ENCODE data around the gene MPST. TPM values are rescaled to one million over a fixed set of nuclear protein-coding genes. Genes with fewer than 3 reads are reported as not detected.

The MPST gene
- total RNA-seq, 2 experiments from 2014 or later, result 29.6 to 32.7 TPM

GRCh38 chr22:37018815-37019308 is 680 bp upstream of the MPST start:
- H3K9me3 Mint-ChIP-seq, result no peaks in the 10 kb centered on the region
- ChIA-PET POLR2A (interaction anchor here (0.8 to 2.0 kb wide), 4 partner anchors 103 to 243 kb away, joined by 4 to 6 read pairs (median 4); partner anchors contain the start of gene IFT27), CTCF (interaction anchor here (0.6 to 3.1 kb wide), 5 partner anchors 17 to 165 kb away, joined by 3 to 14 read pairs (median 3); no protein-coding TSS in a partner anchor)
- no peaks in the 10 kb centered on the region for H3K36me3 Mint-ChIP-seq (ENCODE audit: low read depth)
- peak overlapping the region; percentile 74 for H3K4me3 Mint-ChIP-seq
- H3K27ac Mint-ChIP-seq, result no peak overlapping the region
- DNase-seq, result no peak
- no peaks in the 10 kb centered on the region for H3K27me3 Mint-ChIP-seq
- H3K4me1 Mint-ChIP-seq, result peaks cover 20% of the 10 kb centered on the region

DNA sequence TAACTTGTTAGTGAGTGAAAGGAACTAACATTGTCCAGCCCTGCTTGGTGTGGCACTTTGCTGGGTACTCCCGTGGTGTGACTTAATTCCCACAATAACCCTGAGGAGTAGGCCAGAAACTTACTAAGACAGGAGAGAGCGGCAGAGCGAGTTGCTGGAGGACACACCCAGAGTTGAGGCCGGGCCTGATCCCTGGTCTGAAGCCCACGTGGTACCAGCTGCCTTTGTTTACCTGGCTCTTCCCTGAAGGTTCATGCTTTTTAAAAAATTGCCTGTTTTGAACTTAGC is 594 bp downstream of the MPST start:
- H3K36me3 Mint-ChIP-seq (ENCODE audit: low read depth), result peaks cover 2% of the 10 kb centered on the region
- POLR2A ChIA-PET, result interaction anchor here (0.9 to 2.0 kb wide), 5 partner anchors 60 to 244 kb away, joined by 3 to 5 read pairs (median 4); partner anchors contain the start of genes IFT27 and IL2RB
- no peak for DNase-seq
- peaks cover 22% of the 10 kb centered on the region for H3K4me1 Mint-ChIP-seq
- CTCF ChIA-PET, result interaction anchor here (0.8 to 3.1 kb wide), 7 partner anchors 12 to 177 kb away, joined by 3 to 14 read pairs (median 3); no protein-coding TSS in a partner anchor
- H3K27me3 Mint-ChIP-seq, result no peaks in the 10 kb centered on the region
- H3K9me3 Mint-ChIP-seq, result no peaks in the 10 kb centered on the region
- peak overlapping the region; percentile 90 for H3K4me3 Mint-ChIP-seq
- peak overlapping the region; percentile 74 for H3K27ac Mint-ChIP-seq

GRCh38 chr22:37021041-37021440 is 1.5 kb downstream of the MPST start:
- H3K27ac Mint-ChIP-seq, result no peak overlapping the region
- H3K4me3 Mint-ChIP-seq, result peak overlapping the region; percentile 90
- ChIA-PET CTCF (interaction anchor here (0.6 to 3.1 kb wide), 15 partner anchors 8 to 756 kb away, joined by 3 to 14 read pairs (median 3); no protein-coding TSS in a partner anchor), POLR2A (interaction anchor here (1.6 kb wide), 1 partner anchor 129 kb away, joined by 5 read pairs; the partner anchor contains the start of gene IL2RB)
- H3K36me3 Mint-ChIP-seq (ENCODE audit: low read depth), result peaks cover 5% of the 10 kb centered on the region
- DNase-seq, result no peak
- H3K27me3 Mint-ChIP-seq, result no peaks in the 10 kb centered on the region
- no peaks in the 10 kb centered on the region for H3K9me3 Mint-ChIP-seq
- peaks cover 22% of the 10 kb centered on the region for H3K4me1 Mint-ChIP-seq

DNA sequence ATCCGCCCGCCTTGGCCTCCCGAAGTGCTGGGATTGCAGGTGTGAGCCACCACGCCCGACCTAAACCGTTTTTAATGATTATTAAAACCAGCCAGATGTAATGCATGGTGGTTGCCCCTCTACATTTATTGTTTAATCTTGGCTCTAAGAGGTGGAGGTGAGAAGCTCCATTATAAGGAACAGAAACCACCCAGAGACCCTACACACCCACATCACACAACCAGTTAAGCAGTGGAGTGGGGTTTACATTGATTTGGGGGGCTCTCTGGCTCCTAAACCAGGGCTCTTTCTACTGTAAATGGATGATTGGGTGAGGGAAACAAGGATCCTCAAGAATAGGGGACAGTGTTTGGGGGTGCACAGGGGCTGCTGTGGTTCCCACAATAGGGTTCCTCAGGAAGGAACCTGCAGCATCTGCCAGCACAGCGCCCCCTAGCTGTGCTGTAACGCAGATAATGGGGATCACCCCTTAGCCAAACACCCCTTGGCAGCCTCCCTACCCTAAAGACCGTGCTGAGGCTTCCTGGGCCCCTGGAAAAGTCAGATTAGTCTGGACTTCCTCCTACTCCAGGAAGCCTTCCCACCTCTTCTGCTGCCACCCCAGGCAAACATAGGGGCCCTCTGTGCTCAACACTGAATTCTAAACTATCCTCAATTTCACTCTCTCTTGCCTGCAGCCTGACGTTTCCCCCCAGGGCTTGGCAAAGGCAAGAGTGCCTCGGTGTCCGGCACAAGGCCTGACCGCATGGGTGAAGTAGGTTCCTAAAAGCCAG is 2.4 kb downstream of the MPST start:
- ChIA-PET POLR2A (interaction anchor here (1.1 kb wide), 1 partner anchor 100 kb away, joined by 3 read pairs; no protein-coding TSS in a partner anchor), CTCF (interaction anchor here (0.9 to 2.9 kb wide), 12 partner anchors 8 to 757 kb away, joined by 3 to 13 read pairs (median 3); no protein-coding TSS in a partner anchor)
- Mint-ChIP-seq H3K4me3 (peak overlapping the region; percentile 46), H3K36me3 (ENCODE audit: low read depth) (peaks cover 5% of the 10 kb centered on the region), H3K27me3 (no peaks in the 10 kb centered on the region), H3K4me1 (peaks cover 22% of the 10 kb centered on the region), H3K27ac (no peak overlapping the region), H3K9me3 (no peaks in the 10 kb centered on the region)
- DNase-seq, result peak; percentile 69

DNA sequence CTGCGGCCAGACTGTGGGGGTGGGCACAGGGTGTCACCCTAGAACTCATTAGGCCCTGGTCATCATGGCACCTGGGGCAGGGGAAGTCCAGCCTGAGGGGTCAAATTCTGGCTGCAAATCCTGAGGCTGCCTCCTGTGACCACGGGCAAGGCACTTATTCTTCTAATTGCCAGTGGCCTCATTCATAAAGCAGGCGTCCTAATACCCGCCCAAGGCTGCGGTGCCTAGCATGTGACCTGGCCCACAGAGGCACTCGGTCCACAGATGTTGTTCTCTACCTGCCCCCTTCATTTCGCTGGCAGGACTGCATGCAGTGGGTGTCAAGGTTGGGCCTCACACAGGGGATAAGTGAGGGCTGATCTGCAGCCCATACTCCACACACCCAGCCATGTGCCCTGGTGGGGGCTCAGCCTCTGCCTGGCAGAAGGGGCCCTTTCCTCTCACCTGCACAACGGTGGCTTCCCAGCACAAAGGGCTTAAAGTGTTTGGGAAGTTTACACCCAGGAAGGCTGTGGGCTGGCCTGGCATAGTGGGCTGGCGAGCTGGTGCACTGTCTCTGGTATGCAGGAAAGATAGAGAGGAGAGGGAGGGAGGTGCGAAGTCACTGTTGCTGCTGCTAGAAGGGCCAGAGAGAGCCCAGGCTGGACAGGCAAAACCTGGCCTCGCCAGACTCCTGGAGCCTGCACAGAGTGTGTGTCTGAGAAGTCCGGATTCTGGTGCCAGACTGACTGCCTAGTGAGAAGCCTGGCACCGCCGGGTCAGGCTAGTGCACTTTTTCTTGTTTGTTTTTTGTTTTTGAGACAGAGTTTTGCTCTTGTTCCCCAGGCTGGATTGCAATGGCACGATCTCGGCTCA is 3.2 kb downstream of the MPST start:
- Mint-ChIP-seq H3K27ac (no peak overlapping the region), H3K4me3 (no peak overlapping the region), H3K27me3 (no peaks in the 10 kb centered on the region), H3K4me1 (peaks cover 22% of the 10 kb centered on the region), H3K36me3 (ENCODE audit: low read depth) (peaks cover 6% of the 10 kb centered on the region), H3K9me3 (no peaks in the 10 kb centered on the region)
- CTCF ChIA-PET, result interaction anchor here (1.3 to 2.9 kb wide), 7 partner anchors 10 to 757 kb away, joined by 3 to 13 read pairs (median 3); no protein-coding TSS in a partner anchor
- DNase-seq, result no peak
- POLR2A ChIA-PET, result interaction anchor here (1.1 kb wide), 1 partner anchor 99 kb away, joined by 3 read pairs; no protein-coding TSS in a partner anchor

GRCh38 chr22:37023743-37024338 is 4.3 kb downstream of the MPST start:
- no peak for DNase-seq
- no peak overlapping the region for H3K4me3 Mint-ChIP-seq
- peaks cover 8% of the 10 kb centered on the region for H3K36me3 Mint-ChIP-seq (ENCODE audit: low read depth)
- ChIA-PET POLR2A (no interaction called here), CTCF (no interaction called here)
- no peak overlapping the region for H3K27ac Mint-ChIP-seq
- no peaks in the 10 kb centered on the region for H3K27me3 Mint-ChIP-seq
- H3K9me3 Mint-ChIP-seq, result no peaks in the 10 kb centered on the region
- H3K4me1 Mint-ChIP-seq, result peaks cover 20% of the 10 kb centered on the region

- ChIA-PET POLR2A (no interaction called here), CTCF (interaction anchor here (1.1 kb wide), 1 partner anchor 68 kb away, joined by 3 read pairs; no protein-coding TSS in a partner anchor)
- Mint-ChIP-seq H3K36me3 (ENCODE audit: low read depth) (peaks cover 8% of the 10 kb centered on the region), H3K9me3 (no peaks in the 10 kb centered on the region), H3K4me1 (peaks cover 20% of the 10 kb centered on the region), H3K4me3 (no peak overlapping the region), H3K27me3 (no peaks in the 10 kb centered on the region), H3K27ac (no peak overlapping the region)
- DNase-seq, result no peak
Measured at GRCh38 chr22:37024339-37025157, 5.0 kb downstream of the MPST start.

DNA sequence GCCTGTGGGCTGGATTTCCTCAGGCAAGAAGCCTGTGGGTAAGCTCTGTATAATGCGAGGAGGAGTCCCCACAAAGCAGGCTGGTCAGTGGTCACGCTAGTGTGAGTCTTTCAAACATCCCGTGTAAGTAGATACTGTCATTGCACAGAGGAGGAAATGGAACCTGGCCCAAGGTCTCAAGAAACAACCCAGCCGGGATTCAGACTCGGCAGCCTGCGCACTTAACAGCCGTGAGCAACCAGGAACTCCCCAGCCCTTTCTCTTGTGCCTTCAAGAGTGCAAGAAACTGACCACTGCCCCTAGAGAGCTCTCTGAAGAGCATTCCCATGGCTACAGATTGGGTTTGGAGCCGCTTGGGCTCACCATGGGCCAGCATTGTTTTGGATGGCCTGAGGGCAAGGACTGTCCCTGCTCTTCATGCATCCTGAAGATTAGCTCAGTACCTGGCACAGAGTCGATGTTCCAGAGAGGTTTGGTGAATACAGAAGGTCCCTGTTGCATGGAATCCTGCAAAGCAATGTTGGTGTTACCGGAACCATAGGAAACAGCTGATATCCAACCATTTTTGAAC is 6.0 kb downstream of the MPST start:
- no peak for DNase-seq
- no peaks in the 10 kb centered on the region for H3K27me3 Mint-ChIP-seq
- peaks cover 8% of the 10 kb centered on the region for H3K36me3 Mint-ChIP-seq (ENCODE audit: low read depth)
- ChIA-PET POLR2A (no interaction called here), CTCF (interaction anchor here (1.1 to 1.5 kb wide), 3 partner anchors 19 to 69 kb away, joined by 3 to 4 read pairs (median 3); no protein-coding TSS in a partner anchor)
- no peaks in the 10 kb centered on the region for H3K9me3 Mint-ChIP-seq
- peaks cover 12% of the 10 kb centered on the region for H3K4me1 Mint-ChIP-seq
- H3K4me3 Mint-ChIP-seq, result no peak overlapping the region
- no peak overlapping the region for H3K27ac Mint-ChIP-seq

DNA sequence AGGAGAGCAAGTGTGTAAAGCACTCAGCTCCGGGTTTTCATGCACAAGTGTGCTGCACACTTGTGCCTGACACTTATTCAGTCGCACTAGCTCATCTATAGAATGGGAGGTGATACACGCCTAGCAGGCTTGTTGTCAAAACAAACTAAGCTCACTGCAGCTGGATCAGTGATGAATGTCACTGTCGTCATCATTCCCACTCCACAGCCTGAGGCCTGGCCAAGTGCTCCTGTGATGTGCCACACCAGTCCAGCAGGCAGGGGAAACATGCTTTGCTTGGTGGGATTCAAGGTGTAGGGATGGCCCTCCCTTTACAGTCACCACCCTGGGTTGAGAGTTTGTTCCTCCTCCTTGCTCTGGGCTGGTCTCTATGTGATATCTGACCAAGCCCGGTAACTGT is 6.8 kb downstream of the MPST start:
- no peak overlapping the region for H3K27ac Mint-ChIP-seq
- CTCF ChIA-PET, result interaction anchor here (1.1 to 1.5 kb wide), 2 partner anchors 18 to 20 kb away, joined by 3 to 4 read pairs; no protein-coding TSS in a partner anchor
- H3K36me3 Mint-ChIP-seq (ENCODE audit: low read depth), result peaks cover 8% of the 10 kb centered on the region
- no peaks in the 10 kb centered on the region for H3K9me3 Mint-ChIP-seq
- POLR2A ChIA-PET, result no interaction called here
- H3K27me3 Mint-ChIP-seq, result no peaks in the 10 kb centered on the region
- no peak for DNase-seq
- H3K4me3 Mint-ChIP-seq, result no peak overlapping the region
- peaks cover 6% of the 10 kb centered on the region for H3K4me1 Mint-ChIP-seq

GRCh38 chr22:37027556-37027955 is 8.0 kb downstream of the MPST start:
- Mint-ChIP-seq H3K4me3 (no peak overlapping the region), H3K9me3 (no peaks in the 10 kb centered on the region), H3K4me1 (peaks cover 2% of the 10 kb centered on the region), H3K27ac (no peak overlapping the region), H3K36me3 (ENCODE audit: low read depth) (peaks cover 8% of the 10 kb centered on the region), H3K27me3 (peaks cover 2% of the 10 kb centered on the region)
- ChIA-PET CTCF (interaction anchor here (1.6 kb wide), 1 partner anchor 12 kb away, joined by 5 read pairs; no protein-coding TSS in a partner anchor), POLR2A (no interaction called here)
- no peak for DNase-seq

All from activated CD4-positive, alpha-beta memory T cell treated with anti-CD3 and anti-CD28 coated beads, Interleukin-2, amount 10 ng/mL, durations not matched to agents 7 days and 5 days (primary cell).